GM04503 (cell line): ENCODE measurements around the gene SLC16A8.

ENCODE experiments used
- DNase-seq: peaks from one replicate; pipeline ENCODE4 v3.0.0-alpha.2; 2012; ENCODE audit warnings: low read depth

The SLC16A8 gene

DNA sequence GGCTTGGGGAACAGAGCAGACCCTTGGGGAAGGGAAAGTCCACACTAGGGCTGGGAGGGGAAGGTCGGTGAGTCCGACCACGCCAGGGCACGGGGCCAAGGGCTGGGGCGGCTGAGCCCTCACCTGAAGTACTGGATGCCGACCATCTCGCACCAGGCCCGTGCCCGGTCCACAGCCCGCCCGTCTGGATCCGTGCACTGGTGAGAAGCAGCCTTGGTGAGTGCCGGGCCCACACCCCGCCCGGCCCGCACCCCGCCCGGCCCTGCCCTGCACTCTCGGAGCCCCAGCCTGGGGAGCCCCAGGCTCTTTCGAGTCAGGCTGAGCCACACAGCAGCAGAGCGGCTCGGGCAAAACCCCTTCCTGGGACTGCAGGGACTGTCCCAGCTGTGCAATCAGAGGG lies 28.4 kb upstream of the SLC16A8 start:
- DNase-seq: no peak

DNA sequence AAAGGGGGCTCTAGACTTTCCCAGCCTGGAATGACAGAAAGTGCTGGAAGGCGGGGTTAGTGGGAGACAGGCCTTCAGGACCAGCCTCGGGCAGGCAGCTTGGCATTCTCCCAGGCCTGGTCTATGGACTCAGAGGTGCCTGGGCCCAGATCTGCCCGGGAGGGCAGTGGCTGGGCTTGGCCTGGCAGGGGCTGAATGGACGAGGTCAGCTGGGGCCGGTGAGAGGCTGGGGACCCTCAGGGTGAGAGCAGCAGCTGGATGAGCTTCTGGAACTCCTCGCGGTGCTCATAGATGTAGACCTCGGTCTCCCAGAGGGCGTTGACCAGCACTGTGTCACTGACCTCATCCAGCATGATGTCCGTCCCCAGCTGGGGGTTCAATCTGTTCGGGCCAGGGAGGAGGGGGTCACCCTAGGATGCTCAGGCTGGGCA lies 28.0 kb upstream of the SLC16A8 start:
- no peak for DNase-seq

DNA sequence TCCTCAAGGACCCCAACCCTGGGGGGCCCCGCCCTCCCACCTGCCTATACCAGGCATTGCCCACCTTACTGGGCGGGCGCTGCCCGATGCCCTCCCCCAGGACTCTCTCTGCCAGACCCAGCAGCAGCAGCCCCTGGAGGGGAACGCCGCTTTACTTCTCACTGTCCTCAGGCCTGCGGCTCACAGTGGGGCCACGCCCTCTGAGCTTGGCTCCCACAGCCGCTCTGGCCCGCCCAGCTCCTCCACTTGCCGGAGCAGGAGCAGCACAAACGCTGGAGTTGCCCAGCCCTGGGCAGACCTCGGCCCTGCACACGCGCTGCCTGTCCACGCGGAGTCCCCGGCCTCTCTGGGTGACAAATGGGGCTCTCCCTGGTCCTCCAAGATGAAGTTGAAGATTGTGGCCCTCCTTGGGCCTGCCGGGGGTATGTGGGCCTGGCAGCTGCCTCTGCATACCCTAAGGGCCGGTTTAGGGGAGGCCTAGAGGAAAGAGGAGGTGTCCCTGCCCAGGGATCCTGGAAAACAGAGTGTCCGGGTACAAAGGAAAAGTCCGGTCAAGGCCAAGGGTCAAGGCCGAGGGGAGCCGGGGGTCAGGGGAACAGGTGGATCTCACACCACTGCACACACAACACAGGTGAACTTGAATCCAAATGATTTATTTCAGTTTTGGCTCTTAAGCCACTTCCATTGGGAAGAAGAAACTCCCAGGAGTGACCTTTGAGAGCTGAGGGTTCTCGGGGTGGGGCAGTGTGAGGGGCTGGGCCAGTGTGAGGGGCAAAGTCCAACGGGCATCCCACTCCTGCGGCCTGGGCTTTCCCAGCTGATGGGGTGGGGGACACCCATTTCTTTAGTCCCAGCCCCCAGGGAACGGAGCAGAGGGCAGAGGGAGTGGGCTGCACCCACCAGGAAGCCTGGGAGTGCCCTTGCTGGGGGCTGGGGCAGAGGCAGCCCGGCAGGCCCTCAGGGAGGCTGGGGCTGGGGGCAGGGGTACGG lies 27.2 kb upstream of the SLC16A8 start:
- no peak for DNase-seq

DNA sequence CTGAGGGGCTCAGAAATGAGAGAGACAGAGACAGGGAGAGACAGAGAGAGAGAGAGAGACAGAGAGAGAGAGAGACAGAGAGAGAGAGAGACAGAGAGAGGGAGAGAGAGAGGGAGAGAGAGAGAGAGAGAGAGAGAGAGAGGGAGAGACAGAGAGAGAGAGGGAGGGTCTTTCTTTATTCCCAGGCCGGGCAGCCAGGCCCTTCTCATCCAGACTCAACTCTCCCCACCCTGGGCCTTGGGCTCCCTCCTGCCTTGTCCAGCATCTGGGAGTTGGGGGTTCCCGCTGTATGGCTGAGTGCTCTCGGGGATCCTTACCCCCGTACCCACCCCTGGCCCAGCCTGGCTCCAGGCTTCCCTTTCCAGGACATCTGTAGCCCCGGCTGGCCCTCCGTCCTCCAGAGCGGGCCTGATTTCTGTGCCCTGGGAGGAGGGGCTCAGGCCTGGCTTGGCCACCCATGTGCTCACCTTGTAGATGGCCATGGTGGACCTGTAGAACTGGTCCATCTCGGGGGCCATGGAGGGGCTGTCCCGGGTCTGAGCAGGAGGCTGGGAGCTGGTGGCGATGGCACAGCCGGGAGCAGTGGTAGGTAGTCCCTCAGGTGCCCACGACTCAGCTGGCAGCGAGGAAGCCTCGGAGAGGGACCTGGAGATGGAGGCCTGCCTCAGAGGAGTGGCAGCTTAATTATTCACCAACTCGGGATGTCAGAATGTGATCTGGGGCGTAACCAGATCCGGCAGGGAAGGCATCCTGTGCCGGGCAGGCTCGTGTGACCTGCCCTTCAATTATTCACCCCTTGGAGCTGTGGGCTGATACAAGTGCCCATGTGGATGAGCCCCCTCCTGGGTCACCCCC lies 26.3 kb upstream of the SLC16A8 start, which contains the start of gene BAIAP2L2:
BAIAP2L2 (minus strand) TSS at position 677 of the 855 bp plus-strand sequence; CDS start at position 518, 159 bp downstream.
- DNase-seq: no peak

DNA sequence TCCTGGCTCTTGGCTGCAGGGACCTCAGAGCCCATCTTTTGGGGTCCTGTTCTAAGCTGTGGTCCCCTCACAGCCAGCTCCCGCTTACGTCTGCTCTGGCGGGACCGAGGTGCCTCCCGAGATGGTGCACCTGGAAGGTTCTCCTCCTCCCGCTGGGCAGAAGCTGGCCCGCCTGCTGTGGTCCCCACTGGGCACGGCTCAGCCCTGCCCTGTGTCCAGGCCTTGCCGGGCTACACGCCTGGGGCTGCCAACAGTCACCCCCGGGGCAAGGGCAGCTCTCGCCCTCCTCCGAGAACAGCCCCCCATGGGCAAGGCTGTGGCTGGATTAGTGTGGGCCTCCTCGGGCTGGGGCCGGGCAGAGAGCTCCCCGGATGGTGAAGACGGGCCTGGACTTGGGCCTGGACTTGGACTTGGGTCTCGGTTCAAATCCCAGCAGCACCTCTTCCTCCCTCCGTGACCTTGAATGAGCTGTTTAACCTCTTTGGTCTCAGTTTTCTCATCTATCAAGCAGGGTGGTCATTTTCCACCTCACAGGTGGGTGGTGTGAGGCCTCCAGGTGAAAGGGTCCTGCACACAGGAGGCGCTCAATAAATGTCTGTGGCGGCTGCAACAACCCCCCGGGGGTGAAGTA lies 25.5 kb upstream of the SLC16A8 start:
- DNase-seq: no peak

DNA sequence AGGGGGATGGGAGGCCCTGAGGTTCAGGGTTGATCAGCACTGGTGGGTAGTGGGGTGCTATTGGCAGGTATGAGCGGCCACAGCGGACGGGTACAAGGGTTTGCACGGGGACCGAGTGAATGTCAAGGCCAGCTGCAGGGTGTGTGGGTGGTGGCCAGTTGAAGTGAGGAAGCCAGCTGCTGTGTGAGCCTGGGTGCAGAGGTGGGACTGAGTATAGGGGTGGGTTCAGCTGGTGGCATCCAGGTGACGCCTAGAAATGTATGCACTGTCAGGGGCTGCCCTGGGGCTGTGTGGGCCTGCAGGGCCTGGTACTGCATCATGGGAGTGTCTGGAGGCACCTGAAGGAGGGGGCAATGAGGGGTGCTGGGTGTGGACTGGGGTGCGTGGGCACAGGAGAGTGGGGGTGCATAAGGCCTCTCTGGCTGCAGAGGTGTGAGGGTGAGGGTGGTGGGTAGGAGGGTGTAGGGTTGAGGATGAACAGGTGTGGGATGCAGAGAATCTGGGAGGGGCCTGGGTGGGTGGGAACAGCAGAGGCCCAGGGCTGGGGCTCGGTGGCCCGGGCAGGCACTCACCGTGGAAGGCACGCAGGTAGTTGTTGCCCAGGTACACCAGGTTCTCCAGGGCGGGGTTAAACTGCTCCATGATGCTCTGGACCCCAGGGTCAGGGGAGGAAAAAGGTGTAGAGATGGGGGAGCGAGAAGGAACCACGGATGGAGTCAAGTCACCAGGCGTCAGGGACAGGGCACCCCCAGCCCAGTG lies 24.8 kb upstream of the SLC16A8 start:
- no peak for DNase-seq

DNA sequence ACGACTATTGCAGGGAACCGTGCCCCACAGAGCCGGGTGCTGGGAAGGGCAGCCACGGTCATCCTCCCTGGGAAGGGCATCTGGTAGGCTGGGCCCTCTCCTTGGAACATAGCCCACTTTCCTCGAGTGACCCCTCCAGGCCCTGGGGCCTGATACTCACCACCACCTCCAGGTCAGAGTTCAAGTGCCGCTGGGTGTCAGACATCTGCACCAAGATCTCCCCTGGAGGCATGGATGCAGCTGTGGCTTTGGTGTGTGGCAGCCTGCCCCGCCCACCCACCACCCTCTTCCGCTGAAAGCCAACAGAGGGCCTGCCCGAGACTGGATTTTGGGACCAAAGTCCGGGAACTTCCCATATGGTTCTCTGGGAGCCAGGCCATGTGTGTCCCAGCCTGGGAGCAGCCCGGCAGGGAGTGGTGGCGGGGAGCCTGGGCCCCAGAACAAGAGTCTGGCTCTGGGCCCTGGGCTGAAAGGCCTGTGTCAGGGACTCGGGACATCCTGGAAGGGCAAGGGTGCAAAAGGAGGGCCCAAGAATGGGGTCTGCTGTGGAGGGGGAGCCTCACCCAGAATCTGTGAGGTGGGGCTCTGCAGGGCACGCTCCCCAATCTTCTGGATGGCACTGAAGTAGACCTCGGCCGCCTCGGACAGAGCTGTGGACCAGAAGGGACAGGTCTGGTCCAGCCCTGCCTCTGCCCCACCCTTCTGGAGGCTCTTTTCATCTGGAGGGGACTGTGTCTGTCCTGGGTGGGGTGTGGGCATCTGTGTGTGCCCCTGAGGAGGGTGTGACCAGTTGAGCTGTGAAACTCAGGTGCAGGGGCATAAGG lies 23.9 kb upstream of the SLC16A8 start:
- no peak for DNase-seq

DNA sequence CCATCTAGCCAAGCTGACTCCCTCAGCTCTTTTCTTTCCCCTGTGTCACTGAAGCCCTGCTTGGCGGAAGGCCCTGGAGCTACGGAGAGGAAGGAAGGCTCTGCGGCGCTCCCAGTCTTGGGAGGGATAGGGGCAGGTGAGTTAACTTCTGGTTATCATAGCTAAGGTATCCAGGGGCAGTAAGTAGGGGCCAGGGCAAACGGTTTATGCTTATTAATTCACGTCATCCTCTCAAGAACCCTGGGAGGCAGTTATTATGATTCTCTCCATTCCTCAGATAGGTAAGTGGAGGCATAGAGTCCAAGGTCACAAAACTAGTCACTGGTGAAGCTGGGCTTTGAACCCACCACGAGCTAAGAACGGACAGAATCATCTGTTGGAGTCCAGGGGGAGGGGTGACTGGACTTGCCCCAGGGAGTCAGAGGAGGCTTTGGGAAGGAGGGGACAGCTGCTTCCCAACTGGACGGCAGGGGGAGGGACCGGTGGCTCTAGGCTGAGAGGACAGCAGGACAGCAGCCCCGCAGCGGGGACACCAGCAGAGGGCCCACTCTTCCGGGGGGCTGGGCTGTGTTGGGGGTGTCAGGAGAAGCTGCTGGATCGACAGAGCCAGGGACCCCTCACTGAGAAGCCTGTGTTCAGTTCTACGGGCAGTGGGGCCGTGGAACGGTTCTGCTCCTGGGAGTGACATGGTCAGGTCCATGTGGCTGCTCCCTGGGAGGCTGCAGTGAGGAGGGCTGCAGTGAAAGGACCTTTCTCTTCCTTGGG lies 23.0 kb upstream of the SLC16A8 start:
- DNase-seq: no peak

DNA sequence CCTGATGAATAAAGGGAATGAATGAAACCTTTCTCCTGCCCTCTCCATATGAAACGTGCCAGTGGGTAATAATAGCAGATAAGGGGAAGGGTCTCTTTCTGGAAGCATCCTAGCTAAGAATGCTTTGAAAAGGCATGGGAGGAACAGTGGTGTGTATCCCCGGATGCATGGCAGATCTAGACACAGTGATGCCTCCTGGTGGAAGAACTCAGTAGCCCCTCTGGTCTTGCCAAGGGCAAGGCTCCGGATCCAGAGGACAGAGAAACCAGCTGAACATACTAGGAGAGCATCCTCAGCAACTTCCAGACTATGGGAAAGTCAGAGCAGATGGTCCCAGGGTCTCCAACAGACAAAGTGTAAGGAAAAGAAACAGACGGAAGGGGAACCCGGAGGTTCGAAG lies 20.1 kb upstream of the SLC16A8 start:
- no peak for DNase-seq

DNA sequence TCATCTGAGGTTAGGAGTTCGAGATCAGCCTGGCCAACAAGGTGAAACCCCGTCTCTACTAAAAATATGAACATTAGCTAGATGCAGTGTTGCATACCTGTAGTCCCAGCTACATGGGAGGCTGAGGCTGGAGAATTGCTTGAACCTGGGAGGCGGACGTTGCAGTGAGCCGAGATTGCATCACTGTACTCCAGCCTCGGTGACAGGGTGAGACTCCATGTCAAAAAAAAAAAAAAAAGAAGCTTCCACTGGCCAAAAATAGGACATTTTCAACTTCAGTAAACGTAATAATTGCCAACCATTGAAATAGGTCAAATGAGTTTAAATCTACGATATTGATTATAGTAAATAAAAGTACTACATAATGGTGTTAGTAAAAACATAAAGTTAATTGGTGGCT lies 19.7 kb upstream of the SLC16A8 start:
- DNase-seq: no peak

DNA sequence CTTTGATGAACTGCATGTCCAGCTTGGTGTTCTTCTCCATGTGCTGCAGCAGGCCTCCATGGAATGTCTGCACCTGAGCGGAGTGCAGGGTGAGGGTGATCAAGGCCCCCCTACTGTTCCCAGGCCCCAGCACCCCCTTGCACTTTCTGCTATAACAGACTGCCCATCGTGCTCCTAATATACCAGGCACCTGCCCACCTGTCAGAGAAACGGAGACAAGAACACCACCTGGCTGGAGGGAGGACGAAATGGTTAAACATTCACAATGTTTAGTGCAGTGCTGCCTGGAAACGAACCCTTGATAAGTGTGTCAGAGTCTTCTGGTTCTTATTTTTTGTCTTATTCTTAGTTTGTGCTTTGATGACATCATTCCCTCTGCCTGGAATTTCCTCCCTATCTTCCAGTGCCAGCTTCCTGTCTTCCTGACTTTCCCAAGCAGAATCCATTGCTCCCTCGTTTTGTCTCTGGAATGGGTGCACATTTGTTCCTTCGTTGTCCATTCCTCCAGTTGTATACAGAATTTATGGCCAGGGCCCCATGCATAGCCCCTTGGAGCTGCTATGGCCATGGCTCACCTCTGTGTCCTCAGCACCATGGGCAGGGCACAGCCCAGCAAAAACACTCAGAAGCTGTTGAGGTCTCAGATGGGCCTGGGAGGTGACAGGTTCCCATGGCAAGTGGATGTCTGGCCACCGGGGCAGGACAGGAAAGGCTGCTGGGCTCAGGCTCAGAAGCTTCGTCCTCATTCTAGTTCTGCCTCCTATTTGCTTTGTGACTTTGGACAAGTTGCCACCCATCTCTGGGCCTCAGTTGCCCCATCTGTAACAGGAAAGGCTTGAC lies 14.6 kb upstream of the SLC16A8 start:
- peak; percentile 22 for DNase-seq

DNA sequence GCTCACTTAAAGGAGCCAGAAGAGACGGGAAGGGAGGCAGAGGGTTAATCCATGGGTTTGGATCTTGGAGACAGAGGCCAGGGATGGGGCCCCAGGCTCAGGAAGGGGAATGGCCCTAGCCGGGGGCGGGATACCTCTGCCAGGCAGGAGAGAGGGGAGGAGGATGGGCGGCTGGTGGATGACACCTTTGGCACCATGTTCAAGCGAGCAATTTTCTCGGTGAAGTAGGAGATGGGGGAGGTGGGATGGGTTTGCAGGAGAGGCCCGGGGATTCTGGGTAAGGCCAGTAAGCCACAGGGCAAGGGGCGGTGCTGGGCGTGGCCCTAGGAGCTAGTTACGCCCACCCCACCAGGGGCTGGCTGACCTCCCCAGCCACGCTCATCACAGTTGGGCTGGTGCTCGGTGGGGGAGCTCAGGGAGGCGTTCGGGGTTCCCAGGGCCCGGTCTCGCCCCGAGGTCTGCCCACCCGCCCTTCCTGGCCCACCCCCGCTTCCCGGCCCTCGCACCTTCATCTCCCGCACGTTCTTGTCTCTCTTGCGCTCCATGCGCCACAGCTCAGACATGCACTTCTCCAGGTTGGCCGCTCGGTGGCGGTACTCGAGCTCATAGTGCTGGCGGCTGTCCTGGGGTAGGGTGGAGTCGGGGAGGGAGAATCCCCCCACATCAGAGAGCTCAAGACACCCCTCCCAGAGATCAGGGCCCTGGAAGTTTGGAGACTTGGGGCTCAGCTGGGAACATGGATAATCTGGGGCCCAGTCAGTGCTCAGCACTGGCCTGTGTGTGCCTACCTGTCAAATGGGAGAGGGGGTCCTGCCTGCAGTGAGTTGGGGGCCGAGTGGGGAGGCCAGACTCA lies 13.8 kb upstream of the SLC16A8 start:
- DNase-seq: no peak

DNA sequence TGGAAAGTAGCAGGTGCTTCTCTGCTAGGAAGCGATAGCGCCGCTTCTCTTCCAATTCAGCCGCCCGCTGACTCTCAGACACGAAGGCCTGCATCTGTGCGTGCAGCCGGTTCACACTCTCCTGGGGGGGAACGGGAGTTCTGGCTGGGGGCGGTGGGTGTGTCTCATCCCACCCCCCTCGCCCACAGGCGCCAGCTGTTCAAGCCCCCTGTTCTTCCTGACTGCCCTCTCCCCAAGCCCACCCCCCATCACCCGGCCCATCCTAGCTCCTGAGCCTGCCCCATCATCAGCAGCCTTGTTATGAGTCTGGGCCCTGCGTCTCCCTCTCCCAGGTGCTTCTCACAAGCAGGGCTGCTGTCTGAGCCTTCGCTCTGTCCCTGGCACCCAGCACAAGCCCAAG lies 13.1 kb upstream of the SLC16A8 start:
- DNase-seq: no peak

DNA sequence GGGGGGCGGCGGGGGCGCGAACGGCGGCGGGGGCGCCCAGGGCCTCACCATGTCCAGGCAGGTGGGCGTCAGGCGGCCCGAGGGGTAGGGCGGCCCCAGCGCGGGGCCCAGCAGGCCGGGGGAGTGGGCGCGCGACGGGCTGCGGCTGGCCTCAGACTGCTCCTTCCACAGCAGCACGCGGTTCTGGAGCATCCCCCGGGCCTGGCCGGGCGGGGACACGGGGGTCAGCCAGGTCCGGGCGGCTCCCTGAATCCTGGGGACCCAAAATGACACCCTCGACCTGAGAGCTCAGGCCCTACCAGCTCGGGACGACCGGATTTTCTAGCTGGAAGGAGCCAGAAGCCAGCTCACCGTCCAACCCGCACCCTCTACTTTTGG lies 5.5 kb upstream of the SLC16A8 start:
- DNase-seq: no peak

DNA sequence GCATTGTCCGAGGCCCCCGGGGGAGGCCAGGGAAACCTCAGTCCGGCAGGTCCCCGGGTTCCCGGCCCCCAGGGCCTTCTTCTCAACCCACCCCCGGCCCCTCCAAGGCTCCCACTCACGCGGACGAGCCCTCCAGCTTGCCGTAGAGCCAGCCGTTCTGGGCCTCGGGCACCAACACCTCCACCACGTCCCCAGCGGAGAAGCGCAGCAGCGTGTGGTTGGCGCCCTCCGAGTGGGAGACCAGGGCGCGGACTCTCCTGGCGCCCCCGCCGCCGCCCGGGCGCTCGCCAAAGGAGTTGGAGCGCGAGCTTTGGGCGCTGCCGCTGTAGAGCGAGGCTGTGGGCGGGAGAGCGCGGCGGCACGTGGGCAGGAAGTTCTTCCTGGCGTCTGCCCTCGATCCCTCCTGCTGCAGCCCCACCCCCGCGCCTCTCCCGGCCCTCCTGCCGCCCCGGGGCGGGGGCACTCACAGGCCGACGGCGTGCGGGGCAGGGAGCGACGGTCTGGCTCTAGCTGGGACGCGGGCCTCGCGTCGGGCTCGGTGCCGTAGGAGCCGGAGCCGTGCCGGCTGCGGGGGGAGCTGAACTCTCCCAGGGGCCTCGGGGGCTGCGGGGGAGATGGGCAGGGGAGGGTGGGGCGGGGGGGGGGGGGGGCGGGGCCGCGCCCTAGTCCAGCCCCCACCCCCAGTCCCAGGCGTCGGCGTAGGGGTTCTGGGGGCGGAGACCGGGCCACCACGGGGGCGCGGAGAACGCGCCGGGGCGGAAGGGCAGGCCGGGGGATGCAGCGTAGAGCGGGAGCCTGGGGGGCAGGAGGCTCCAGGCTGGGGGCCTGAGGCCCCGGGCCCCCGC lies 4.9 kb upstream of the SLC16A8 start:
- DNase-seq: no peak

DNA sequence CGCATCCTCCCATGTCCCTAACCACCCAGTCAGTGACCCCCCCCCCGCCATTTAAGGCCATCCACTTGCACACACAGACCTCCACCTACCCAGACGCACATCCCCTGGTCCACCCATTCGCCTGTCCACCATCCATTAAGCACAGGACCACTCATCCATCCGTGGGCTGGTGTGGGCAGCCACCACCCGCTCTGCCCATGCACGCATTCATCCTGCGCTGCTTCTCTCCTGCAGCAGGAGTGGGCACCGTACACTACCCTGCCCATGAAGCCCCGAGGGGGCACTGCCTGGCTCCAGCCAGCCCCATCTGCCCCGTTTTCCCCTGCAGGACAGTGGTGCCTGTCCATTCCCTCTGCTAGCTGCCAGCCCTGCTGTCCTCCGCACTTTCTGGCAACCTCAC lies 3.9 kb upstream of the SLC16A8 start:
- no peak for DNase-seq

DNA sequence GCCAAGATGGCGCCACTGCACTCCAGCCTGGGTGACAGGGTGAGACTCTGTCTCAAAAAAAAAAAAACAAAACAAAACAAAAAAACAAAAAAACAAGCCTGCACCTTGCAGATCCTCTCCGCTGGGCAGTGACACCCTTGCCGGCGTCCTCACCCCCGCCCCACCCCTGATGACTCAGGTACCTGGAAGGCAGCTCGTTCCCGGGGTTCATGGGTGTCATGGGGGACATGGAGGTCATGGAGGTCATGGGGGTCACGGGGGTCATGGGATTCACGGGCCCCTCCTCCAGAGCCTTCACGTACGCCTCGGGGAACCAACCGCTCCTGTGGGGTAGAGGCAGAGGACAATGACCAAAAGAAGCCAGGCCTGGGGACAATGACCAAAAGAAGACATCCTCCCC lies 3.0 kb upstream of the SLC16A8 start:
- DNase-seq: no peak
